Measurements from ENCODE around the gene TRRAP. TPM values are rescaled to one million over a fixed set of nuclear protein-coding genes. Genes with fewer than 3 reads are reported as not detected.

The TRRAP gene
- total RNA-seq, 1 donor from 2014 or later = 35.6 TPM

DNA sequence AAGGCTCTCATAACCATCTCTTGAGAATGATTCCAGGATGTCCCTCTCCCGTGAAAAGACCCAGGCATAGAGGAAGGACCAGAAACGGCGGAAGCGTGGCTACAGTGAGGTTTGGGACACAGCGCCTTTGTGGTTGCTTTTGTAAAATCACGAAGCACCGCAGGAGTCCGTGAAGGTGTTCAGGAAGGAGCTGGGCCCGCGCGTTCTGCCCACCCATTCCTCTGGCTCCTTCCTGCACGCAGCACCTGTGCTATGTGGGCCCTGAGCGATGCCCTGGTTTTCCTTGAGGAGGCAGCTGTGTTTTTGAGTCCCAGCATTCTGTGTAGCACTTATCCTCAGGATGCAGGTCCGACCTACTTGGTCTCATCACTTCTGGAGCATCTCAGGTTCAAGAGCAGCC, 112.8 kb downstream of the TRRAP start:
- H3K4me3 ChIP-seq = no peak overlapping the region
- H3K27ac ChIP-seq = no peak overlapping the region
- ATAC-seq = no peak
- TF ChIP-seq, protein P1, sequence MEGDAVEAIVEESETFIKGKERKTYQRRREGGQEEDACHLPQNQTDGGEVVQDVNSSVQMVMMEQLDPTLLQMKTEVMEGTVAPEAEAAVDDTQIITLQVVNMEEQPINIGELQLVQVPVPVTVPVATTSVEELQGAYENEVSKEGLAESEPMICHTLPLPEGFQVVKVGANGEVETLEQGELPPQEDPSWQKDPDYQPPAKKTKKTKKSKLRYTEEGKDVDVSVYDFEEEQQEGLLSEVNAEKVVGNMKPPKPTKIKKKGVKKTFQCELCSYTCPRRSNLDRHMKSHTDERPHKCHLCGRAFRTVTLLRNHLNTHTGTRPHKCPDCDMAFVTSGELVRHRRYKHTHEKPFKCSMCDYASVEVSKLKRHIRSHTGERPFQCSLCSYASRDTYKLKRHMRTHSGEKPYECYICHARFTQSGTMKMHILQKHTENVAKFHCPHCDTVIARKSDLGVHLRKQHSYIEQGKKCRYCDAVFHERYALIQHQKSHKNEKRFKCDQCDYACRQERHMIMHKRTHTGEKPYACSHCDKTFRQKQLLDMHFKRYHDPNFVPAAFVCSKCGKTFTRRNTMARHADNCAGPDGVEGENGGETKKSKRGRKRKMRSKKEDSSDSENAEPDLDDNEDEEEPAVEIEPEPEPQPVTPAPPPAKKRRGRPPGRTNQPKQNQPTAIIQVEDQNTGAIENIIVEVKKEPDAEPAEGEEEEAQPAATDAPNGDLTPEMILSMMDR (IDR thresholded peaks at IDR 0.05) = no peak
- H3K36me3 ChIP-seq = peaks cover 99% of the 10 kb centered on the region
- DNase-seq = peak; percentile 36
- intact Hi-C loops (cut with DNase I) = no loop called here
- H3K27me3 ChIP-seq = no peaks in the 10 kb centered on the region
- H3K4me1 ChIP-seq = no peaks in the 10 kb centered on the region
- H3K9me3 ChIP-seq = no peaks in the 10 kb centered on the region

DNA sequence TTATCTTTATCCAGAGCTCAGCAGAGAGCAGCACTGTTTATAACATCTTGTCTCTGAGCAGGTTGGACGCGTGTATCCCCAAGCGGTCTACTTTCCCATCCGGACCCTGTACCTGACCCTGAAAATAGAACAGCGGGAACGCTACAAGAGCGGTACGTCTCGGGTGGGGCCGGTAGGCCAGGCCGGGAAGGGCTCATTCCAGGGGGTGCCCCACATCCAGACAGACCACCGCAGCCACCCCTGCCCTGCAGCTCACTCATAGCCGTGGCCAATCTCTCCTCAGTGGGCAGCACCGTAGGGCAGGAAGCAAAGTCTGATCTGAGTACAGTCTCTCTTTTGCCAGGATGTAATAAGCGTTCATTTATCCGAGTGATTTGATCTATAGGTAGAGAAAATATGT, 113.7 kb downstream of the TRRAP start:
- DNase-seq (peak; percentile 21), ATAC-seq (no peak)
- intact Hi-C loops (cut with DNase I) = no loop called here
- Histone ChIP-seq H3K27me3 (no peaks in the 10 kb centered on the region), H3K4me3 (no peak overlapping the region), H3K4me1 (no peaks in the 10 kb centered on the region), H3K27ac (no peak overlapping the region), H3K9me3 (no peaks in the 10 kb centered on the region), H3K36me3 (peaks cover 99% of the 10 kb centered on the region)
- TF ChIP-seq, protein P1 (IDR thresholded peaks at IDR 0.05) = no peak

- Histone ChIP-seq H3K4me3 (no peak overlapping the region), H3K27me3 (no peaks in the 10 kb centered on the region), H3K4me1 (no peaks in the 10 kb centered on the region), H3K36me3 (peaks cover 96% of the 10 kb centered on the region), H3K9me3 (no peaks in the 10 kb centered on the region), H3K27ac (no peak overlapping the region)
- ATAC-seq (no peak), DNase-seq (peak; percentile 57)
- TF ChIP-seq, protein P1 (IDR thresholded peaks at IDR 0.05) = no peak
- intact Hi-C loops (cut with DNase I) = no loop called here
These were observed 114.9 kb downstream of the TRRAP start for GRCh38 chr7:98993024-98993897.

DNA sequence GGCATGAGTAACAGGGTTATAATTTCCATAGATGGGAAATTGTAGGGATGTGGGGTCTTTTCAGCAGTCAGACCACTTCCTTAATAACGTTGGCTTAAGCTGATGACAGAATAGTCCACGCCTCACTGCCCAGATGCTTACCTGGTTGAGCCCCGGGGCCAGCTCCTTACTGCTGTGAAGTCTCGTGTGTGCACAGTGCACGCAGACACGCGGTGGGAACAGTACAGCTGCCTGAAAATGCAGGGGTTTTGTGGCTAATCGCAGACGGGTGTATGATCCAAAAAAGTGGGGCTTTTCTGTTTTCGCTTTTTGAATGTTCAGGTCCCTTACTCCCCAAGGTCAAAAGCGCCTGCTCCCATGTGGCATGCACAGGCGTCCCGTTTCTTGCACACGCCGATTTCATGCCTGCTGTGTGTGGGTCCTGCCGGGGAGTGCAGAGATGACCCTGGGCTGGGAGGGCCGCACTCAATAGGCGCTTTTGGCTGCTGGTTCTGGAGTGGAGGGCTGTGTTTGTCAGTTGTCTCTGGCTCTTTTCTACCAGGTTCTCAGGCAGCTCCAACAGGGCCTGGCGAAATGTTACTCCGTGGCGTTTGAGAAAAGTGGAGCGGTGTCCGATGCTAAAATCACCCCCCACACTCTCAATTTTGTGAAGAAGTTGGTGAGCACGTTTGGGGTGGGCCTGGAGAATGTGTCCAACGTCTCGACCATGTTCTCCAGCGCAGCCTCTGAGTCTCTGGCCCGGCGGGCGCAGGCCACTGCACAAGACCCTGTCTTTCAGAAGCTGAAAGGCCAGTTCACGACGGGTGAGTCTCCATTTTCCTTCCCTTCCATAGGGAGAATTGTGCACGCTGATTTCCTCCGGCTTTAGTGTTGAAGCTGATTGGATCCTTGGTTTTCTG, 116.0 kb downstream of the TRRAP start:
- no peak overlapping the region for H3K27ac ChIP-seq
- H3K4me3 ChIP-seq = no peak overlapping the region
- H3K9me3 ChIP-seq = no peaks in the 10 kb centered on the region
- ATAC-seq (no peak), DNase-seq (peak; percentile 46)
- TF ChIP-seq, protein P1 (IDR thresholded peaks at IDR 0.05) = no peak
- intact Hi-C loops (cut with DNase I) = no loop called here
- H3K4me1 ChIP-seq = no peaks in the 10 kb centered on the region
- H3K36me3 ChIP-seq = peaks cover 96% of the 10 kb centered on the region
- no peaks in the 10 kb centered on the region for H3K27me3 ChIP-seq

GRCh38 chr7:98995111-98995510, 116.8 kb downstream of the TRRAP start:
- Histone ChIP-seq H3K4me3 (no peak overlapping the region), H3K27me3 (no peaks in the 10 kb centered on the region), H3K36me3 (peaks cover 95% of the 10 kb centered on the region), H3K9me3 (no peaks in the 10 kb centered on the region), H3K4me1 (no peaks in the 10 kb centered on the region), H3K27ac (no peak overlapping the region)
- ATAC-seq (no peak), DNase-seq (peak; percentile 34)
- intact Hi-C loops (cut with DNase I) = no loop called here
- TF ChIP-seq, protein P1 (IDR thresholded peaks at IDR 0.05) = no peak
